Brain microvascular endothelial cell (primary cell): Measurements from ENCODE around the gene FIBCD1.

Source experiments
- DNase-seq: peaks from one replicate; pipeline ENCODE4 v3.0.0-alpha.2; 2020
- H3K27ac ChIP-seq: fragments of 250-450 bp; sonication (Bioruptor Pico); 2 replicates; pipeline ENCODE4 v1.5.1; 2020; ENCODE audit warnings: mild to moderate bottlenecking, moderate library complexity
- H3K27me3 ChIP-seq: fragments of 250-450 bp; sonication (Bioruptor Pico); replicated peaks from 2 replicates; pipeline ENCODE4 v1.5.1; 2020; ENCODE audit warnings: mild to moderate bottlenecking
- H3K36me3 ChIP-seq: fragments of 250-450 bp; sonication (Bioruptor Pico); replicated peaks from 2 replicates; pipeline ENCODE4 v1.5.1; 2020; ENCODE audit warnings: mild to moderate bottlenecking
- H3K4me3 ChIP-seq: 2 replicates; pipeline ENCODE4 v1.5.1; 2011; ENCODE audit warnings: low read depth, mild to moderate bottlenecking, control low read depth, low read length, moderate library complexity
- in situ Hi-C: cut with HindIII; loops from 2 replicates; pipeline ENCODE4 v1.10.0; 2017; ENCODE audit warnings: low sequenced_read_pairs, low pct_ligation_motif_present
- TF ChIP-seq, protein P1 (sequence below): IDR thresholded peaks from 2 replicates; pipeline ENCODE4 v1.5.1; 2011; ENCODE audit warnings: low read depth, mild to moderate bottlenecking, moderate library complexity, low read length, control low read depth, inconsistent platforms; ENCODE audit errors: missing control alignments

The FIBCD1 gene

GRCh38 chr9:130942679-130943078 lies 3.6 kb upstream of the FIBCD1 start:
- TF ChIP-seq, protein P1, sequence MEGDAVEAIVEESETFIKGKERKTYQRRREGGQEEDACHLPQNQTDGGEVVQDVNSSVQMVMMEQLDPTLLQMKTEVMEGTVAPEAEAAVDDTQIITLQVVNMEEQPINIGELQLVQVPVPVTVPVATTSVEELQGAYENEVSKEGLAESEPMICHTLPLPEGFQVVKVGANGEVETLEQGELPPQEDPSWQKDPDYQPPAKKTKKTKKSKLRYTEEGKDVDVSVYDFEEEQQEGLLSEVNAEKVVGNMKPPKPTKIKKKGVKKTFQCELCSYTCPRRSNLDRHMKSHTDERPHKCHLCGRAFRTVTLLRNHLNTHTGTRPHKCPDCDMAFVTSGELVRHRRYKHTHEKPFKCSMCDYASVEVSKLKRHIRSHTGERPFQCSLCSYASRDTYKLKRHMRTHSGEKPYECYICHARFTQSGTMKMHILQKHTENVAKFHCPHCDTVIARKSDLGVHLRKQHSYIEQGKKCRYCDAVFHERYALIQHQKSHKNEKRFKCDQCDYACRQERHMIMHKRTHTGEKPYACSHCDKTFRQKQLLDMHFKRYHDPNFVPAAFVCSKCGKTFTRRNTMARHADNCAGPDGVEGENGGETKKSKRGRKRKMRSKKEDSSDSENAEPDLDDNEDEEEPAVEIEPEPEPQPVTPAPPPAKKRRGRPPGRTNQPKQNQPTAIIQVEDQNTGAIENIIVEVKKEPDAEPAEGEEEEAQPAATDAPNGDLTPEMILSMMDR = no peak
- Histone ChIP-seq H3K4me3 (no peak overlapping the region), H3K27ac (no peak overlapping the region), H3K36me3 (no peaks in the 10 kb centered on the region), H3K27me3 (peaks cover 81% of the 10 kb centered on the region)
- in situ Hi-C loops = no loop called here
- DNase-seq = no peak

DNA sequence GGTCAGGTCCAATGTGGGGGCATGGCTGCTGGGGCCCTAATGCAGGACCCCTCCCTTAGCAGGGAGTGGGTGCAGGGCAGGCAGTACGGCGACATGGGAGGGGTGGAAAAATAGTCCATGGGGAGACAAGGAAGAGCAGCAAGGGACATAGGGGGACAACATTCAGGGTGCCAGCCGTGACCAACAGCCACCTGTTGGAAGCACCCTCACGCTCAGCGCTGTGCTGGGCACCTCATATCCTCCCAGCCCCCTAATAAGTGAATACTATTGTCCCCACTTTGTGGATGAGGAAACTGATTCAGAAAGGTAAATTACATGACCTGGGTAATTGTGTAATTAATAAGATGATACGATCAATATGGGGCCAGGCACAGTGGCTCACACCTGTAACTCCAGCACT lies 3.0 kb upstream of the FIBCD1 start:
- H3K36me3 ChIP-seq = no peaks in the 10 kb centered on the region
- DNase-seq = no peak
- in situ Hi-C loops = no loop called here
- H3K27me3 ChIP-seq = peaks cover 81% of the 10 kb centered on the region
- H3K4me3 ChIP-seq = no peak overlapping the region
- peak overlapping the region; percentile 3 for H3K27ac ChIP-seq
- TF ChIP-seq, protein P1 = no peak

DNA sequence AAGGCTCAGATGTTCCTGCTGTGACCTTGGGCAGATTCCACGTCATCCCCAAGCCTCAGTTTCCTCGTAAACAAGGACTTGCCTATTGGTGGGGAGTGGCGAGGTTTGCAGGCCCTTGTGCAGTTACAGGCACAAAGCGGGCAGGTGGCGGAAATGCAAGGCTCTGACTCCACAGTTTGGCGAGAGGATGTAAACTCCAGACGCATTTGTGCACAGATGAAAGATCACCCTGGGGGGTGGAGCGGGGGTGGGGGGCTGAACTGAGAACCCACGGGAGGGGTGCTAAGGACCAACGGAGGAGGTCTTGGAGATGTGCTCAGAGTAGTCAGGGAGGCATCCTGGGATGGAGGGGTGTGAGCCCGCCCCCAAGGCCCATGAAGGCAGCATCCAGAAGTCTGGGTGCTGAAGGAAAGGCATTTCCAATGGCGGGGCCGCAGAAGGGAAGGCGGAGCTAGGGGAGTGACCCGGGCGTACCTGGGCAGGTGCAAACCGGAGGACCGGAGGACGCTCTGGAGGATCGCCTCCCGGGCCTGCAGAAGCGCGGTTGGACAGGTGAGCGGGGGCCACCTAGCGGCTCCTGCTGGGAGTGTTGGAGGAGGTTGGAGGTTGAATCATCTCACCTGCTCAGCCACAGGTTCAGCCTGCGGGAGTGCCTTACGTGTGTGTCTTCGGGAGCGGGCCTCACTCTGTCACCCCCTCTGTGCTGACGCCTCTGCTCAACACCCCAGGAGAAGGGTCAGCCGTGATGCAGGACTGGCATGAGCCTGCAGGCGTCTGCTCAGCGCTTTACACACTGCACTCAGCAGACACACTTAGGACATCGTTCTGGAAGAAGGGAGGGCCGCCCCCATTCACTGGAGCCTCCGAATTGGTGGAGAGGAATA lies 1.9 kb upstream of the FIBCD1 start:
- H3K36me3 ChIP-seq = no peaks in the 10 kb centered on the region
- in situ Hi-C loops = no loop called here
- no peak for DNase-seq
- H3K27ac ChIP-seq = no peak overlapping the region
- no peak overlapping the region for H3K4me3 ChIP-seq
- H3K27me3 ChIP-seq = peaks cover 75% of the 10 kb centered on the region
- TF ChIP-seq, protein P1 = peak; percentile 92

DNA sequence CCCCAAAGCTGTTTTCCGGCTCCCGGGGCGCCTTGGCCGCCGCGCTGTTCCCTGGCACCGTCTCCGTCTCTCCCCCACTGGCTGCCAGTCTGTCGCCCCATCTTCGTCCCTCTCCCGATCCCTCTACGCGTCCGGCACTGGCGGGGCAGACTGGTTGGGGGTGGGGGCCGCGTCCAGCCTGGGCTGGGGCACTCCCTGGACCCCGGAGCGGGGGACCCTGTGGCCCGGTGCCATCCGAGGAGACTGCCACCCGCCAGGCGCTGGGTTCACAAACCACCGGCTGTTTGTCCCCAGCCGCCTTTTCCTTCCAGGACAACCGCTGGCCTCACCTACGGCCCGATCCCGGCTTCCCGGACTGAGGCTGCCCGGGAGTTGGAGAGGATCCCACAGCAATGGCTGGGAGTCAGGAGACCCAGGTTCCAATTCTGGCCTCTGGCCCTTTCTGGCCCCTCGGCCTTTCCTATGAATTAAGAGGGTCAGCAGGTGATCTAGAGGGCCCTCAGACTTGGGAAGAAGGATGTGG lies 1.0 kb upstream of the FIBCD1 start:
- Histone ChIP-seq H3K27ac (no peak overlapping the region), H3K27me3 (peaks cover 68% of the 10 kb centered on the region), H3K36me3 (no peaks in the 10 kb centered on the region), H3K4me3 (no peak overlapping the region)
- DNase-seq = no peak
- in situ Hi-C loops = no loop called here
- TF ChIP-seq, protein P1 = no peak

- TF ChIP-seq, protein P1 = no peak
- Histone ChIP-seq H3K36me3 (no peaks in the 10 kb centered on the region), H3K27me3 (peaks cover 68% of the 10 kb centered on the region), H3K27ac (no peak overlapping the region), H3K4me3 (peak overlapping the region; percentile 47)
- no peak for DNase-seq
- in situ Hi-C loops = no loop called here
These were observed 469 bp upstream of the FIBCD1 start for GRCh38 chr9:130939405-130940026.
